Neural progenitor cell (in vitro differentiated cells): ENCODE results near the gene CRY2. TPM values are rescaled to one million over a fixed set of nuclear protein-coding genes. Genes with fewer than 3 reads are reported as not detected.
"Not testable (repeated sequence)": the region's sequence is repeated elsewhere in the genome, so short reads cannot be mapped to it uniquely, and the experiment has no call there.

ENCODE experiments used
- DNase-seq: peaks from one replicate; pipeline ENCODE4 v3.0.0-alpha.2; 2016; ENCODE audit warnings: low spot score
- H2AFZ ChIP-seq: fragments of 200-600 bp; sonication (generic); replicated peaks from 2 replicates; pipeline ENCODE4 v1.6.1; 2016; ENCODE audit warnings: antibody characterized with exemption
- H3F3A ChIP-seq: fragments of 200-600 bp; sonication (generic); 2 replicates; pipeline ENCODE4 v1.6.1; 2016; ENCODE audit warnings: antibody characterized with exemption, low read depth
- H3K27ac ChIP-seq: fragments of 200-600 bp; sonication (generic); 2 replicates; pipeline ENCODE4 v1.5.1; 2016; ENCODE audit warnings: mild to moderate bottlenecking
- H3K27me3 ChIP-seq: fragments of 200-600 bp; sonication (generic); 2 replicates; pipeline ENCODE4 v1.6.1; 2016; ENCODE audit warnings: mild to moderate bottlenecking, moderate library complexity
- H3K36me3 ChIP-seq: fragments of 200-600 bp; sonication (generic); 2 replicates; pipeline ENCODE4 v1.5.1; 2016
- H3K4me1 ChIP-seq: fragments of 200-600 bp; sonication (generic); 2 replicates; pipeline ENCODE4 v1.6.1; 2016; ENCODE audit warnings: mixed run types
- H3K4me2 ChIP-seq: fragments of 200-600 bp; sonication (generic); 2 replicates; pipeline ENCODE4 v1.6.1; 2016
- H3K4me3 ChIP-seq: fragments of 200-600 bp; sonication (generic); 2 replicates; pipeline ENCODE4 v1.5.1; 2016
- H3K79me2 ChIP-seq: fragments of 200-600 bp; sonication (generic); 2 replicates; pipeline ENCODE4 v1.6.1; 2016; ENCODE audit warnings: low read depth
- H3K9ac ChIP-seq: fragments of 200-600 bp; sonication (generic); 2 replicates; pipeline ENCODE4 v1.6.1; 2016
- H3K9me3 ChIP-seq: fragments of 200-600 bp; sonication (generic); 2 replicates; pipeline ENCODE4 v1.5.1; 2016; ENCODE audit warnings: low read depth
- H4K20me1 ChIP-seq: fragments of 200-600 bp; sonication (generic); 2 replicates; pipeline ENCODE4 v1.6.1; 2016; ENCODE audit warnings: low read depth
- H3K27ac Mint-ChIP-seq: 3 replicates; pipeline ENCODE4 v1.8.0; 2021; ENCODE audit warnings: mixed read lengths
- H3K27me3 Mint-ChIP-seq: 2 replicates; pipeline ENCODE4 v1.8.0; 2022; ENCODE audit warnings: low read depth, mild to moderate bottlenecking, inconsistent platforms, moderate library complexity, mixed read lengths; ENCODE audit not compliant: insufficient read depth
- H3K36me3 Mint-ChIP-seq: 3 replicates; pipeline ENCODE4 v1.8.0; 2021; ENCODE audit warnings: mixed read lengths
- H3K4me1 Mint-ChIP-seq: 3 replicates; pipeline ENCODE4 v1.8.0; 2021; ENCODE audit warnings: mixed read lengths
- H3K4me3 Mint-ChIP-seq: 3 replicates; pipeline ENCODE4 v1.8.0; 2021; ENCODE audit warnings: mild to moderate bottlenecking, moderate library complexity, mixed read lengths
- H3K9me3 Mint-ChIP-seq: 3 replicates; pipeline ENCODE4 v1.8.0; 2020; ENCODE audit warnings: mixed read lengths
- CTCF ChIP-seq: fragments of 200-600 bp; sonication (generic); IDR thresholded peaks from 2 replicates; pipeline ENCODE4 v1.5.1; 2017; ENCODE audit warnings: antibody characterized with exemption, mild to moderate bottlenecking
- EZH2 ChIP-seq: fragments of 200-600 bp; sonication (generic); IDR thresholded peaks from 2 replicates; pipeline ENCODE4 v1.6.1; 2017; ENCODE audit warnings: antibody characterized with exemption, mild to moderate bottlenecking, moderate library complexity
- EZH2phosphoT487 ChIP-seq: fragments of 200-600 bp; sonication (generic); IDR thresholded peaks from 2 replicates; pipeline ENCODE4 v1.6.1; 2017; ENCODE audit warnings: antibody characterized with exemption
- total RNA-seq: library from RNA; depleted of rRNA; stranded (reverse); fragments of >200 nt; gene quantifications from 2 replicates; pipeline ENCODE4 v1.2.3, GENCODE V29; 2015; ENCODE audit warnings: low replicate concordance

The CRY2 gene
- total RNA-seq, 1 donor from 2014 or later = 15.8 TPM

- Histone ChIP-seq H3K79me2 (no peaks in the 10 kb centered on the region), H3K4me2 (peak overlapping the region; percentile 94), H3K36me3 (no peaks in the 10 kb centered on the region), H3K4me1 (no peaks in the 10 kb centered on the region), H3K27me3 (peaks cover 35% of the 10 kb centered on the region), H3K9me3 (no peaks in the 10 kb centered on the region), H3K4me3 (peak overlapping the region; percentile 64), H3K27ac (no peak overlapping the region), H3K9ac (no peak overlapping the region), H4K20me1 (no peaks in the 10 kb centered on the region), H2AFZ (no peak overlapping the region), H3F3A (peaks cover 13% of the 10 kb centered on the region)
- Mint-ChIP-seq H3K27ac (peak overlapping the region; percentile 21), H3K36me3 (peaks cover 4% of the 10 kb centered on the region), H3K9me3 (no peaks in the 10 kb centered on the region), H3K4me3 (peak overlapping the region; percentile 95), H3K4me1 (peaks cover 16% of the 10 kb centered on the region), H3K27me3 (peaks cover 16% of the 10 kb centered on the region)
- TF ChIP-seq EZH2 (no peak), EZH2phosphoT487 (no peak), CTCF (no peak)
- DNase-seq = no peak
Measured at GRCh38 chr11:45806072-45806933, 41.0 kb upstream of the CRY2 start.

GRCh38 chr11:45806937-45807791, 40.1 kb upstream of the CRY2 start:
- TF ChIP-seq EZH2phosphoT487 = no peak
- TF ChIP-seq EZH2 = no peak
- no peak for TF ChIP-seq CTCF
- Histone ChIP-seq H3K36me3 (no peaks in the 10 kb centered on the region), H2AFZ (no peak overlapping the region), H3K27me3 (peaks cover 26% of the 10 kb centered on the region), H3K9me3 (no peaks in the 10 kb centered on the region), H4K20me1 (no peaks in the 10 kb centered on the region), H3K27ac (no peak overlapping the region), H3F3A (peaks cover 13% of the 10 kb centered on the region), H3K4me1 (no peaks in the 10 kb centered on the region), H3K79me2 (no peaks in the 10 kb centered on the region), H3K4me3 (no peak overlapping the region), H3K9ac (no peak overlapping the region), H3K4me2 (peak overlapping the region; percentile 94)
- Mint-ChIP-seq H3K4me3 (peak overlapping the region; percentile 95), H3K27me3 (peaks cover 16% of the 10 kb centered on the region), H3K36me3 (peaks cover 4% of the 10 kb centered on the region), H3K27ac (no peak overlapping the region), H3K9me3 (no peaks in the 10 kb centered on the region), H3K4me1 (peaks cover 16% of the 10 kb centered on the region)
- no peak for DNase-seq

- Histone ChIP-seq H3K36me3 (no peaks in the 10 kb centered on the region), H3F3A (peaks cover 16% of the 10 kb centered on the region), H3K9me3 (no peaks in the 10 kb centered on the region), H3K9ac (no peak overlapping the region), H3K4me1 (peaks cover 3% of the 10 kb centered on the region), H2AFZ (no peak overlapping the region), H3K79me2 (no peaks in the 10 kb centered on the region), H4K20me1 (peaks cover 1% of the 10 kb centered on the region), H3K4me3 (no peak overlapping the region), H3K27me3 (peaks cover 20% of the 10 kb centered on the region), H3K27ac (no peak overlapping the region), H3K4me2 (peak overlapping the region; percentile 94)
- H3K4me3 Mint-ChIP-seq = no peak overlapping the region
- no peak overlapping the region for H3K27ac Mint-ChIP-seq
- TF ChIP-seq CTCF (no peak), EZH2 (no peak), EZH2phosphoT487 (no peak)
- H3K9me3 Mint-ChIP-seq = no peaks in the 10 kb centered on the region
- peaks cover 17% of the 10 kb centered on the region for H3K4me1 Mint-ChIP-seq
- peaks cover 4% of the 10 kb centered on the region for H3K36me3 Mint-ChIP-seq
- no peak for DNase-seq
- peaks cover 12% of the 10 kb centered on the region for H3K27me3 Mint-ChIP-seq
Measured at GRCh38 chr11:45807792-45808238, 39.5 kb upstream of the CRY2 start.

GRCh38 chr11:45808427-45808826, 38.8 kb upstream of the CRY2 start:
- H3K27ac Mint-ChIP-seq, H3K4me3 Mint-ChIP-seq, H3K36me3 ChIP-seq, DNase-seq, H3K27me3 Mint-ChIP-seq, H3K36me3 Mint-ChIP-seq, H3K27ac ChIP-seq, H3K4me2 ChIP-seq, H3K9me3 ChIP-seq, H3K9me3 Mint-ChIP-seq, H4K20me1 ChIP-seq, H2AFZ ChIP-seq, H3K4me3 ChIP-seq, H3K79me2 ChIP-seq, H3K4me1 ChIP-seq, H3K9ac ChIP-seq: not testable (repeated sequence)
- peaks cover 21% of the 10 kb centered on the region for H3K4me1 Mint-ChIP-seq
- peaks cover 19% of the 10 kb centered on the region for H3F3A ChIP-seq
- peaks cover 13% of the 10 kb centered on the region for H3K27me3 ChIP-seq
